ENCODE results near the gene MMP24OS. TPM values are rescaled to one million over a fixed set of nuclear protein-coding genes. Genes with fewer than 3 reads are reported as not detected.
"Not testable (repeated sequence)": the region's sequence is repeated elsewhere in the genome, so short reads cannot be mapped to it uniquely, and the experiment has no call there.

Gene MMP24OS
- total RNA-seq, 1 donor from 2014 or later: 71.6 TPM

DNA sequence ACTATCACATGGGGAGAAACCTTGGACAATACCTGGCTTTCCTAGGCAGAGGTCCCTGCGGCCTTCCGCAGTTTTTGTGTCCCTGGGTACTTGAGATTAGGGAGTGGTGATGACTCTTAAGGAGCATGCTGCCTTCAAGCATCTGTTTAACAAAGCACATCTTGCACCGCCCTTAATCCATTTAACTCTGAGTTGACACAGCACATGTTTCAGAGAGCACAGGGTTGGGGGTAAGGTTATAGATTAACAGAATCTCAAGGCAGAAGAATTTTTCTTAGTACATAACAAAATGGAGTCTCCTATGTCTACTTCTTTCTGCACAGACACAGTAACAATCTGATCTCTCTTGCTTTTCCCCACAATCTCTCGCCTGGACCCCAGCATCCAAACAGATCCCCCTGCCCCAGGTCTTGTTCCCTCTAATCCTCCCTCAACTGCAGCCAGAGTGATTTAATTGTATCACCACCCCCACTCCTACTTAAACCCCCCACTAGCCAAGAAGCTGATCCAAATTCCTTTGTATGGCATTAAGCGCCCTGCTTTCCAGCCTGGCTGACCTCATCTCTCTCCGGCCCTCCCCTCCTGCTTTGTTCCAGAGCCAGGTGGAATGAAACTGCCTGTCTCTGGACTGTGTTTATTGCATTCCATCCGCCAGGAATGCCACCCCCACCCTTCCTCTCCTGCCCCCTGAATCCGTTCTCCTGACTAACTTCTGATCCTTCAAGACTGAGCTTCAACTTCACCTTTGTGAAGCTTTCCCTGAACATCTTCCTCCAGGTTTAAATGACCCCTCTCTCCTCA, 15.0 kb downstream of the MMP24OS start:
- intact Hi-C loops (cut with DNase I); DNase-seq (ENCODE audit: low spot score): not testable (repeated sequence)
- peak; percentile 61 for ATAC-seq

DNA sequence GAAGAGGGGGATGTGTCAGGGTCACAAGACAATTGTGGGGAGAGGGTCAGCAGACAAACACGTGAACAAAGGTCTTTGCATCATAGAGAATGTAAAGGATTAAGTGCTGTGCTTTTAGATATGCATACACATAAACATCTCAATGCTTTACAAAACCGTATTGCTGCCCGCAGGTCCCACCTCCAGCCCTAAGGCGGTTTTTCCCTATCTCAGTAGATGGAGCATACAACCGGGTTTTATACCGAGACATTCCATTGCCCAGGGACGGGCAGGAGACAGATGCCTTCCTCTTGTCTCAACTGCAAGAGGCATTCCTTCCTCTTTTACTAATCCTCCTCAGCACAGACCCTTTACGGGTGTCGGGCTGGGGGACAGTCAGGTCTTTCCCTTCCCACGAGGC, 15.6 kb downstream of the MMP24OS start:
- DNase-seq (ENCODE audit: low spot score); intact Hi-C loops (cut with DNase I); ATAC-seq: not testable (repeated sequence)

DNA sequence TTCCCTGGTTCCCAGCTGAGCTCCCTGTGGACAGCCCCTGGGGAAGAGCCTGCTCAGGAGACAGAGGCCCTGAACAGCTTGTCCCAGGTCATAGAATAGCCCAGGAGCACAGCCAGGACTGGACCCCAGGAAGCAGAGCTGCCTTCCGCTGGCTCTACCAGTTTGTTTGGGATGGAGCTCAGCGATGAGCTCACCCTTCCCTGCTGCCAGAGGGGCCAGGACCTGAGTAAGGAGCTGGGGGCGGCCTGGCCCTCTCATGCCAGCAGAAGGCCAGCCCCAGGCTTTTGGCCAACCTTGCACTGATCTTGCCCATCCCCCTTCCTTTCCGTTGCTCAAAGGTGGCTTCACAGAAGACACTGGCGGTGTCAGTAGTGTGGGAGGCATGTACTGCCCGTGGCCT, 17.5 kb downstream of the MMP24OS start:
- DNase-seq (ENCODE audit: low spot score) (no peak), ATAC-seq (no peak)
- intact Hi-C loops (cut with DNase I): no loop called here

DNA sequence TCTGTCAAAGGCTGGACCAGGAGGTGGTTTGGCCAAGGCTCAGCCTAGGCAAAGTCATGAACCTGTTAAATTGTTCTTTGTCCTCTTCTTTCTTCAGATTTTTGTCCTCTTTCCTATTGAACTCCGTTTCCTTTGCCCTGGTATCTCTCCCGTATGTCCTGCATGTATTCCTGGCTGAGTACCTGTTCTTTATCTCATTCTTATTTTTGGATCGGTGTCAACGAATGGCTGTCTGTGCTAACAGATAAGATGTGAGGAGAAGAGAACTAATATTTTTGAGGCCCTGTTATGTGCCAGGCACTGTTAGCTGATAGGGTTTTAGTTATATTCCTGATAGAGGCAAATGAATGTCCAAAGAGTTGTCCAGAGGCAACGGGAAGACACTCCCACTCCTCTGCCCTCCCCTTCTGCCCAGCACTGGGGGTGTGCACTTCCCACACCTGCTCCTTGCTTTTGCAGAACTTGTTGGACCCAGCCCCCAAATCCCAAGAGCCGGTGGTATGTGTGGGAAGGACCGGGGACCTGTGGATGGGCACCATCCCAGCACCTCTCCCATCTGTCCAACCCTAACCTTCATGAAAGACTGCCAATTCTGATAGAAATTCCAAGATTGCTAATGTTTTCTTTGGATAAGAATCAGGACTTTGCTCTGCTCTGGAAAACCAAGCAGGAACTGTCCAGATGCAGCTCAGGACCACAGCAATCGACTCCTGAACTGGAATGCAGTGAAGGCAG, 20.6 kb downstream of the MMP24OS start:
- DNase-seq (ENCODE audit: low spot score) (no peak), ATAC-seq (peak; percentile 64)
- intact Hi-C loops (cut with DNase I): no loop called here

DNA sequence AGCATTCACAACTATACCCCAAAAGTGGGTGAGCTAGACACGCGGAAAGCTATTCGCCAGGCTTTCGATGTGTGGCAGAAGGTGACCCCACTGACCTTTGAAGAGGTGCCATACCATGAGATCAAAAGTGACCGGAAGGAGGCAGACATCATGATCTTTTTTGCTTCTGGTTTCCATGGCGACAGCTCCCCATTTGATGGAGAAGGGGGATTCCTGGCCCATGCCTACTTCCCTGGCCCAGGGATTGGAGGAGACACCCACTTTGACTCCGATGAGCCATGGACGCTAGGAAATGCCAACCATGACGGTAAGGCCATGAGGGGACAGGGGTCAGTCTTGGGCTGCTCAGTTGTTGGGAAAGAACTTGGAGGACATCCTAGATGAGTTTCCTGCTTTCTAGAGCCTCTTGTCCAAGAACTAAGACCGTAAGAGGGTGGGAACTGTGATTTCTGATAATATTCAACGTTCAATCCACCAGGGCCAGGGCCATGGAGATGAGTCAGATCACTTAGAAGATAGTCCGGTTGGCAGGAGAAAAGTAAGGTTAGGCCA, 23.4 kb downstream of the MMP24OS start:
- intact Hi-C loops (cut with DNase I): no loop called here
- ATAC-seq: peak; percentile 69
- no peak for DNase-seq (ENCODE audit: low spot score)

DNA sequence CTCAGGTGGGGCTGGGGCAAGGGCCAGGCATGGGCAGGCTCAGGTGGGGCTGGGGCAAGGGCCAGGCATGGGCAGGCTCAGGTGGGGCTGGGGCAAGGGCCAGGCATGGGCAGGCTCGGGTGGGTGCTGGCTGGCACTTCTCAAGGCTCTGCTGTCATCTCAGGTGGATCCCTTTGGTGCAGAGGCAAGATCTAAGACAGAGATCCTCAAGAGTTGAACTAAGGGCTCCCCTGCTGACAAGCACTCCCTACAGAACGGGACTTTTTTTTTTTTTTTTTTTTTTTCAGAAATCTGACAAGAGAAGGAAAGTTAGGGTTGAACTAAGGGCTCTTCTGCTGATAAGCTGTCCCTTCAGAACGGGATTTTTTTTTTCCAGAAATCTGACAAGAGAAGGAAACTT, 24.9 kb downstream of the MMP24OS start:
- DNase-seq (ENCODE audit: low spot score): no peak
- ATAC-seq: no peak
- intact Hi-C loops (cut with DNase I): no loop called here

DNA sequence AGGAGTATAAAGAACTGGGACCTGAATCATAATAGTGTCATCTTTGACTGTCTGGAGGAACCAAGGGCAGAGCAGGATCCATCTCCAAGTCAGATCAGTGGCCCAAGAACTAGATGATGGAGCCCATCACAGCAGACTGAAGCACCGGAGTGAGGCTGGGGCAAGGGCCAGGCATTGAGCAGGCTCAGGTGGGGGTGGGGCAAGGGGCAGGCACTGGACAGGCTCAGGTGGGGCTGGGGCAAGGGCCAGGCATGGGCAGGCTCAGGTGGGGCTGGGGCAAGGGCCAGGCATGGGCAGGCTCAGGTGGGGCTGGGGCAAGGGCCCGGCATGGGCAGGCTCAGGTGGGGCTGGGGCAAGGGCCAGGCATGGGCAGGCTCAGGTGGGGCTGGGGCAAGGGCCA, 25.3 kb downstream of the MMP24OS start:
- intact Hi-C loops (cut with DNase I): not testable (repeated sequence)
- DNase-seq (ENCODE audit: low spot score): peak; percentile 23

DNA sequence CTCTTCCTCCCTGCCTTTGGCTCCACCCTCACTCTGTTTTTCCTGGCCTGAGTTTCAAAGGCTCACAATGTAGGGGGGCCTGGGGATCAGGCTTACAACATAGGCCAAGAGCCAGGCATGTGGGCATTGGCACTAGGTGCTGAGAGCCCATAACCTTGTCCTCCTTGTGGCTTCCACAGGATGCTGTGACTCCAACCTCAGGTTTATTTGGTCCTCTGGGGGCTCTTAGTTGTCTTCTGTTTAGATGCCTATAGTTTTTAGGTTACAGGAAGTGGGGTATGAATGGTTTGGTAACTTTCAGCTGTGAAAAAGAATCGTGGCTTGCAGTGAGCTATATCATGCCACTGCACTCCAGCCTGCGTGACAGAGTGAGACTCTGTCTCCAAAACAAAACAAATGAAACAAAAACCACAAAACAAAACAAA, 25.9 kb downstream of the MMP24OS start:
- intact Hi-C loops (cut with DNase I): no loop called here
- ATAC-seq: no peak
- no peak for DNase-seq (ENCODE audit: low spot score)

More for the DNA sequence above, 25.3 kb downstream of the MMP24OS start:
- not testable (repeated sequence) for ATAC-seq

DNA sequence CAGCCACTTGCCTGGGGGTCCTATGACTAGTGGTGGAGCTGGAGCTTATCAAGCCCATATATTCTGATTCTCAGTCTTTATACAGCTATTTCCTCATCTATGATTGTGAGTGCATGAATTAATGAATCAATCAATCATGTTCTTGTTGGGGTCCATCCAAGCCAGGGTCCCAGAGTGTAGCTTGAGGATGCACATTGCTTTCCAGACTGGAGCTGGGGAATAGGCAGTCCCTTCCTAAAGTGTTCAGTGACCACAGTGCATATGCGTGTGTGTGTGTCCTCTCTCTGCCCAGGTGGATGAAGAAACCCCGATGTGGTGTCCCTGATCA, 26.3 kb downstream of the MMP24OS start:
- intact Hi-C loops (cut with DNase I): no loop called here
- ATAC-seq (no peak), DNase-seq (ENCODE audit: low spot score) (no peak)

DNA sequence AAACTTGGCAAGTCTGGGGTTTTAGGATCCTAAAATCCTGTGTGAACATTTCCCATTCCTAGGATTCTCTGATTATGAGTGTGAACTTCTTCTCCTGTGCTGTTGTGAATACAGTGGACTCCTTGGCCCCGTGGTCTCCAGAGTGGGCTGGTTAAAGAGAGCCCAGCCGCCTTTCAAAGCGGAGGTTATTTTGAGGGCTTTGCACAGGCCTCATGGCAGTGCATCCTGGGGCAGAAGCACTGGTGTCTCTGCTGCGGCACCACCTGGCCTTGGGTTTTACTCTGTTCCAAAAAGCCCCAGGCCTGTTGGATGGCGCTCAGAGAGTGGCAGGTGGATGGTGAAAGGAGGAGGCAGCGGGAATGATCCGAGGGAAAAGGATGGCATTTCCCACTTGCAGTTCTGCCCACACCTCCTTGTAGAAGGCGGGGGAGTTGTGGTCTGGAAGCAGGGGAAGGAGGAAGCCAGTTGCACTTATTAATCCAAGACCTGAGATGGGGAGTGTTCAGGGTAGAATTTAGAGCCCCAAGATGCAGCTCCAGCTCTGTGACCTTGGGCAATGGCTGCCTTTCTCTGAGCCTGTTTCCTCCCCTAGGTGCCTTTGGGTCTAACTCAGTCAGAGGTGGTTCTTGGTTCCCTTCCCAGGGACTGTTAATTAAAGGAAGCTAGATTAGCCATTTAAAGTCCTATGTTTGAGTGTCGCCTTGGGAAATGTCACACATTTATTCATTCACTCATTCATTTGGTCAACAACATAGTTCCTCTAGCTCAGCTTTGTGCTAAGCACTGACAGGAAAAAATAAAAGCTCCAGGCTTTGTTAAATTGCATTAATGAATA, 29.1 kb downstream of the MMP24OS start:
- DNase-seq (ENCODE audit: low spot score) (no peak), ATAC-seq (no peak)
- intact Hi-C loops (cut with DNase I): no loop called here

DNA sequence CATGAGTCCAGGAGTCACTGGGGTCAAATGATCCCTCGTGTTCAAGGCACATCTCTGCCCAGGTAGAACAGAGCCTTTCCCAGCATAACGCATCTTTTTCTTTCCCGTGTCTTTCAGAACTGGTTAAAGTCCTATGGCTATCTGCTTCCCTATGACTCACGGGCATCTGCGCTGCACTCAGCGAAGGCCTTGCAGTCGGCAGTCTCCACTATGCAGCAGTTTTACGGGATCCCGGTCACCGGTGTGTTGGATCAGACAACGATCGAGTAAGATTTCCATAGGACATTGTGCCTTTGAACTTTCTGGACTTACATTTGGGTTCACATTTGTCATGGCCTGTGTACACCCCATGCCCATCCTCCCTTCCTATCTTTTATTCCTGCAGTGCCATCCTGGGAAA, 31.2 kb downstream of the MMP24OS start:
- intact Hi-C loops (cut with DNase I): no loop called here
- DNase-seq (ENCODE audit: low spot score) (no peak), ATAC-seq (no peak)

DNA sequence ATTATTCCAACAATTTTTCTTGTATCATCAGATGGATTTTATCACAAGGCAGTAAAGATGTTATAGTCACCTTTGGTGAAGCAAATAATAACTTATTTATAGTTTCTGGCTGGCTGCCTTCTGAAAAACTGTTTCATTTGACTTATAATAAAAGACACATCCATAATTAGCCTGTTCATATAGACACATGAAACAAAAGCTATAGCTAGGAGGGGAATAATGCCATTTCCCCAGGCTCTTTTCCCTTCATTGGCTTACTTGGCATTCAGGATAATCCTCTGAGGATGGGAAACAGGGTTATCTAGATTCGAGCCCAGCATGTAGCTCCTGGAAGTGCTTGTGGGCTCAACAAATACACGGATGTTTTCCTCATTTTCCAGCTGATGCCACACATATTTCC, 33.9 kb downstream of the MMP24OS start:
- no peak for ATAC-seq
- intact Hi-C loops (cut with DNase I): no loop called here
- DNase-seq (ENCODE audit: low spot score): no peak

DNA sequence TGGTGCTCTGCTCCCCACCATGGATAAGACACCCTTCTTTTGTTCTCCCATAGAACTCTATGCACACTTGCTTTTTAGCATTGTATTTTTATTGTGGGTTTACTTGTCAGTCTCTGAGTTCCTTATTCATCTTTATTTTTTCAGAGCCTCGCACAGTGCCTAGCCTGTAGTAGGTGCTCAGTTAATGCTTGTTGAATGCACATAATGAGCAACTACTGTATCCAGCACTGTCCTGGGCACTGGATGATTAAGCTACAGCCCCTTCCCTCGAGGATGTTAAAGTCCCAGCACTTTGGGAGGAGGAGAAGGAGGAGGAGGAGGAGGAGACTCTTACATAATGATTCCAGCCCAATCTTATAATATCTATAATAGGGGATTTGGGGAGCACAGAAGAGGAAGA, 34.6 kb downstream of the MMP24OS start:
- DNase-seq (ENCODE audit: low spot score): no peak
- ATAC-seq: no peak
- intact Hi-C loops (cut with DNase I): no loop called here

DNA sequence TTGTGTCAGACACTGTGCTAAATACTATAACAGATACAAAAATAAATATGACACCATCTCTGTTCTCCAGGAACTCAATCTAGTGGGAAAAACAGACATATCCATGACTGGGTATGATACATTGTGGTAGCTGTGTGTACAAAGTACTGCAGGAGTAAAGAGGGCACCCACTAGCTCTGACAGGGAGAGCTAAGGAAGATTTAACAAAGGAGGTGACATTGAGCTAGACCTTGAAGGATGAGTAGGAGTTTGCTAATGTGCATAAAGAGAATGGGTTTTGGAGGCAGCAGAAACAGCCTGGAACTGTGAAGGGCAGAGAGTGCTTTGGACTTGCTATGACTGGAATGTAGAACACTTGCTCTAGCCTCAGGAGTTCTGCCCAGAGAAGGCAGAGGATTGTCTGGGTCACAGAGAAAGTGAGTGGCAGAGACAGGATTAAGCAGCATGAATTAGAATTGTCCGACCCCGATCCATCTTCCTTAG, 37.1 kb downstream of the MMP24OS start:
- ATAC-seq (no peak), DNase-seq (ENCODE audit: low spot score) (no peak)
- intact Hi-C loops (cut with DNase I): no loop called here

DNA sequence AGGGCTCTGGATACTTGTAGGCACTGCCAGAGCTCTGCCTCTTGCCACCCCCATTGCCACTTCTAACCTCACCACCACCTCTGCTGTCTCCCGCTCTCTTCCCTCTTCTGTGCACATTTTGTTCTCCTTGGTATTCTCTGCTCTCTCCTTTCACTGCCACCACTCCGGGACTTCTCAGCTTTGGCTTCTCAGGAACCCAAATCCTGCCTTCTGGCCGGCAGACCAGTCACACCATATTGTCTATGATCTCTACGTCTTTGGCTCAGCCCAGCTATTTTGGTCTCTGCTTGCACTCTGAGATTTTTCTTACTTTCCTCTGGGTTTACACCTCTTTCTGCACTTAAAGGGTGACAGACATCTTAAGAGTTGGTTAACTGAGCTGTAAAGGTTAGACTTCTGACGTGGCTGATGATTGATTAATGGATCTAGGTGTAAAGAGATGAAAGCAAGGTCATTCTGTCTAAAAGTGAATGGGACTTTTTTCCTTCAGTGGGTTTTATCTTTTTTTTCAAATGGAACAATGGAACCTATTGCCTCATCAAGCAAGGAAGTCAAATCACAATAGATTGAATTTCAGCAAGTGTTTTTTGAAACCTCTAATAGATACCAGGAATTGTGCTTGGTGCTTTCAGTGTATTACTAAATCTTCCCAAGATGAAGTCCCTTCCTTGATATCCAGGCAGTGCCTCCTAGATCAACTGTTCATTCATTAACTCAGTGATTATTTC, 37.7 kb downstream of the MMP24OS start:
- no peak for ATAC-seq
- DNase-seq (ENCODE audit: low spot score): no peak
- intact Hi-C loops (cut with DNase I): no loop called here

DNA sequence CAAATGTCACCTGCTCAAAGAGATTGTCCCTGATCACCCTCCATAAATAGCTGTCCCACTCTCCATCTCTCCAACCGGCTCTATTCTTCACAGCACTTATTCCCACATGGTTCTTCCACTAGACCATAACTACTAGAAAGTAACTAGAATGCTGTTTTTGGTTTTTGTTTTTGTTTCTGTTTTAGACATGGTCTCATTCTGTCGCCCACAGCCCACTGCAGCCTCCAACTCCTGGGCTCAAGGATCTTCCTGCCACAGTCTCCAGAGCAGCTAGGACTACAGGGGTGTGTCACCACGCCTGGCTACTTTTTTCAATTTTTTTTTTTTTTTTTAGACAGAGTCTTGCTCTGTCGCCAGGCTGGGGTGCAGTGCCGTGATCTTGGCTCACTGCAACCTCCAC, 39.2 kb downstream of the MMP24OS start:
- ATAC-seq: no peak
- intact Hi-C loops (cut with DNase I): no loop called here
- DNase-seq (ENCODE audit: low spot score): no peak

DNA sequence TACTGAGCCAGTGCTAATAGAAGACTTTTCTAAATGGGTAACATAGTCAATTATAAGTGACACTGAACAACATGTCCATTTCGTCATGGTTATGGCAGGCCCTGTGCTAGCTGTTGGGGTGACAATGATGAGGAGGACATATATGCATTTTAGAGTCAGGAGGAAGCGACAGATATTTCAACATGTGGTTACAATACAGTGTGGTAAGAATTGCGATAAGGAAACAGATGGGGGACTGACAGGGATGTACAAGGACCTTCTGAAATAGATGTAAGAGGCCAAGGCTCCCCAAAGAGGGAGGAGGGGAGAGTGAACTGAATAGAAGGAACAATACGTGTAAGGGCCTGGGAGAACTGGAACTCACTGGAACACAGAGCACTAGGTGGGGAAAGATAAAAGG, 39.8 kb downstream of the MMP24OS start:
- ATAC-seq: no peak
- DNase-seq (ENCODE audit: low spot score): no peak
- intact Hi-C loops (cut with DNase I): no loop called here

DNA sequence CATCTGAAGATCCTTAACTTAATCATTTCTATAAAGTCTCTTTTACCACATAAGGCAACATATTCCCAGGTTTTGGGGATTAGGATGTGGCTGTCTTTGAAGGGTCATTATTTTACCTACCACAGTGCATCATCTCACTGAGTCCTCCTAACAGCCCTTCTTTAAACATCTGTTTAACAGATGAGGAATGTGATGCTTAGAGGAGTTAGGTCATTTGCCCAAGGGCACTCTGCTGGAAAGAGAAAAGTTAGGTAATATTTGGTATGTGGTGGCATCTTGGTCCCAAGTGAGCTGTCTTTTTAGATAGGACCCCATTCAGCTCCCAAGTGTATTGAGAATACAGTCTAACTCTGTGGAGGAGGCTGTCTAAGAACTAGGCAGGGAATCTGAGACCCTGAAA, 40.4 kb downstream of the MMP24OS start:
- intact Hi-C loops (cut with DNase I): no loop called here
- no peak for DNase-seq (ENCODE audit: low spot score)
- ATAC-seq: no peak

DNA sequence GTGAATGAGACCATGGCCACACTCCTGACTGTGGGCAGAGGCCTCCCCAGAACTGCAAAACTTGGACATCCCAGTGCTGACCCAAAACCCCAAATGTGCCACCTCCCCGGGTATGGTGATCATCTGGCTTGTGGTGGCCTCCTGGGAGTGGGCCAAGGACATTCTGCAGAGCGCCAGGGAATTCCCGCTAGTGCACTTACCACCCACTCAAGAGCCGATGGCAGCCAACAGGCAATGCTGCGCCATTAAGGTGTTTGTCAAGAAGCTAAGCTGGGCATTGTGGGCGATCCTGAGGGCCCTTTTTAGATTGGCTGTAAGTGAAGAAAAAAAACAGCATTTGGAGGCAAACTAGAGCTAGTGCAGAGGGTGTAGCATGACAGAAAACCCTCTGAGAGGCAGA, 42.0 kb downstream of the MMP24OS start:
- intact Hi-C loops (cut with DNase I): no loop called here
- ATAC-seq (no peak), DNase-seq (ENCODE audit: low spot score) (no peak)
